DMS 273 (cell line): Measurements from ENCODE around the gene C19orf85.
A peak's percentile ranks its signal among the peaks of the same experiment; 100 is the strongest.
"Not testable (repeated sequence)": the region's sequence is repeated elsewhere in the genome, so short reads cannot be mapped to it uniquely, and the experiment has no call there.

Experiments used
- DNase-seq: peaks from one replicate; lab custom pipeline; 2025; ENCODE audit not compliant: unreplicated experiment; lab: John Stamatoyannopoulos, UW

The C19orf85 gene

DNA sequence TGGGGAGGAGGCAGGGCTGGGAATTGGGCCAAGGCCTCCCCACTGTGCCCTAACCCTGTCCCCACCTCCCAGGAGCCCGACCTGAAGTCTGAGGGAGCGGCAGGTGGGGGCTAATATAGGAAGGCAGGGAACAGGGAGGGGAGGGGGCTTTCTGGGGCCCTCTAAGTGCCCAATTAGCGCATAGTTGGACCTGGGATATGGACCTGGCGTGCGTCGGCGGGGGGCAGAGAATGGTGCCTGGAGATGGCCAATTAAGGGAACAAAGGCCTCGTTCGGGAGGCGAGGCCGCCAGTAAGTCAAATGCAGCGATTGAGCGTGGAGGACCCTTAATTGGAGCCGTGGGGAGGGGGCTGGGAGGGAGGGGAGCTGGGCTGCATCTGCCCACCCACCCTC lies at the start of gene C19orf85:
TSS of gene C19orf85 (minus strand) at position 90 of the 393 bp plus-strand sequence. CDS start 197 bp downstream, outside the sequence.
- no peak for DNase-seq

DNA sequence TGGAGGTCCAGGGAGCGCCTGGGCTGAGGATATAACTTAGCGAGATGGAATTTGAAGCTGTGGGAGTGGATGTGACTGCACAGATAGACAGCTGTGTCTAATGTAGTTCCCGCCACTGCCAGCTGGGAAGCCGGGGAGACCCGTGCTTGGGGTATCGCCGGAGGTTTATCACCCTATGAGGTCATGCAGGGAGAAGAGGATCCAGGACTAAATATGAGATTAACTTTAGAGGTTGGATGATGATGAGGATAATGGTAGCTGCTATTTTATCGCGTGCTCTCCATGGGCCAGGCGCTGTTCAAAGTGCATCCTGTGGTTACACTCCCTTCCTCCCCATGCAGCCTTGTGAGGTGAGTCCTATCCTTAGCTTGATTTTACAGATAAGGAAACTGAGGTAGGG lies 43.6 kb upstream of the C19orf85 start:
- no peak for DNase-seq

GRCh38 chr19:55504981-55505380 lies 40.4 kb upstream of the C19orf85 start:
- DNase-seq = no peak

- DNase-seq = no peak
Measured at GRCh38 chr19:55504252-55504603, 39.7 kb upstream of the C19orf85 start.

DNA sequence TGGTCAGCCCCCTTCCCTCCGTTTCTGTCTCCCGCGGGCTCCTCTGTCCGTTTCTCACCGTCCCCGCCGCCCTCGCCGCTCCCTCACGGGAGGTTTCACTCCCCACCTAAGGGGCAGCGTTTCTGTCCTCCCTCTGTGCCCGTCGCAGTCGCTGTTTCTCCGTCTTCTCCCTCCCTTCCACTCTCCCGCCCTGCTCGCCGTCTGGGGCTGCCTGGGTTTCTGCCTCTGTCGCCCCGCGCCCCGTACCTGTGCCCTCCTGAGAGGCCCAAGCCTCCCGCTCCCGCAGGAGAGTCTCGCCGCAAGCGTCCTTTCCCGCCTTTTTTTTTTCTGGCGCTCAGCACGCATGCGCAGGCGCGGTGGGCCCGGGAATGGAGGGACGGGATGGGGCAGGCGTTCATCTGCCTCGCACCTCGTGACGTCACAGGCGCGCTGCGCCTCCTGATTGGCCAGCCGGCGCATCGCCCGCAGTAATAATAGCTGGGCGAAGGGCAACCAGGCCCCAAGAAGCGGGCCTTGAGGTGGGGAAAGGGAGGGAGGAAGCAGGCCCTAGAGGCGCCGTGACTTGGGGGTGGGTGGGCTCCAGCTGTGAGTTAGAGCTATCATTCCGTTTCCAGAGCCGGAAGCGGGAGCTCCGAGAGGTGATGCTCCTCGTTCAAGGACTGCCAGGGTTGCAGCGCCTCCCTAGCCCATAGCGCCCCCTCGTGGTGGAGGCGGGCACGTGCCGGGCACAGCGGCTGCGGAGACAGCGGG lies 39.1 kb upstream of the C19orf85 start:
- peak; percentile 98 for DNase-seq

DNA sequence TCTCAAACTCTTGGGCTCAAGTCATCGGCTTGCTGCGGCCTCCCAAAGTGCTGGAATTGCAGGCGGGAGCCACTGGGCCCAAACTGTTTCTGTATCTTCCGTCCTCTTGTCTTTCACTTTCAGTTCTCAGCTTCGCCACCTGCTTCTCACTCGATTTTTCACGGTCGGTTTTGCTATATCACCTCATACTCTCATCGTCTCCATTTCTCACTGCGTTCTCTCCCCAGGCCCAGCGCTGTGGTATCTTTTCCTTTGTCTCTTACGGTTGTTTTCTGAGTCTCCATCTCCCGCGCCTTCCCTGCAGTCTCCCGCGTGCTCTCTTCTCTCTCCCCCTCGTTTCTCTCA lies 38.6 kb upstream of the C19orf85 start:
- DNase-seq = no peak

DNA sequence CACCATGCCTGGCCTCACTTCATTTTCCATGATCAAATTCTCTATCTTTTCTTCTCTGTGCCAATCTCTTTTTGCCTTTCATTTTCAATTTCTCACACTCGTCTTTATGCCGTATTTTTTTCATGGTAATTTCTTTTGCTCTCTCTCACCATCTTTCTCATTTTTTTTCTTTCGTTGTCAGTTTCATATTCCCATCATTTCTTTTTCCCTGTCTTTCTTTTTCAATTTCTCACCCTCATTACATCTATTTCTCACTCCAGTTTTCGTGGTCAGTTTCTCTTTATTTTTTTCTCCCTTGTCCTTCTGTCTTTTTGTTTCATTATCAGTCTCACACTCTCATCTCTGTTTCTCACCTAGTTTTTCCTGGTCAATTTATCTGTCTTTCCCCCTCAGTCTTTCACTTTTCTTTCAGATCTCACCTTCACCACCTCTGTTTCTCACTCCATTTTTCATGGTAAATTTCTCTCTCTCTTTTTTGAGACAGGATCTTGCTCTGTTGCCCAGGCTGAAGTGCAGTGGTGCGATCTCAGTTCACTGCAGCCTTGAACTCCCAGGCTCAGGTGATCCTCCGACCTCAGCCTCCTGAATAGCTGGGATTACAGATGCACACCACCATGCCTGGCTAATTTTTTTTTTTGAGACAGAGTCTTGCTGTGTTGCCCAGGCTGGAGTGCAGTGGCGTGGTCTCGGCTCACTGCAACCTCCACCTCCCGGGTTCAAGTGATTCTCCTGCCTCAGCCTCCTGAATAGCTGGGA lies 37.8 kb upstream of the C19orf85 start:
- DNase-seq = no peak

GRCh38 chr19:55500368-55500952 lies 35.9 kb upstream of the C19orf85 start:
- DNase-seq = no peak

GRCh38 chr19:55498246-55498840 lies 33.8 kb upstream of the C19orf85 start:
- DNase-seq = no peak

- no peak for DNase-seq
Measured at GRCh38 chr19:55497763-55498162, 33.2 kb upstream of the C19orf85 start.

DNA sequence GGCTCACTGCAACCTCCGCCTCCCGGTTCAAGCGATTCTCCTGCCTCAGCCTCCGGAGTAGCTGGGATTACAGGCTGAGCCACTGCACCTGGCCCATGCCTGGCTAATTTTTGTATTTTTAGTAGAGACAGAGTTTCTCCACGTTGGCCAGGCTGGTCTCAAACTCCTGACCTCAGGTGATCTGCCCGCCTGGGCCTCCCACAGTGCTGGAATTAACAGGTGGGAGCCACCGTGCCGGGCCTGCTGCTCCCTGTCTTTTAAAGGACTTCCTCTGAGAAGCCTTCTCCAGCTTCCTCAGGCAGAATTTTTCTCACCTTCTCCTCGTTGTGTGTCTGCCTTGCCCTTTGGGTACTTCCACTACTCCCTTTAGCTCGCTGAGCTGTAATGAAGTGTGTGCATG lies 32.3 kb upstream of the C19orf85 start:
- not testable (repeated sequence) for DNase-seq

DNA sequence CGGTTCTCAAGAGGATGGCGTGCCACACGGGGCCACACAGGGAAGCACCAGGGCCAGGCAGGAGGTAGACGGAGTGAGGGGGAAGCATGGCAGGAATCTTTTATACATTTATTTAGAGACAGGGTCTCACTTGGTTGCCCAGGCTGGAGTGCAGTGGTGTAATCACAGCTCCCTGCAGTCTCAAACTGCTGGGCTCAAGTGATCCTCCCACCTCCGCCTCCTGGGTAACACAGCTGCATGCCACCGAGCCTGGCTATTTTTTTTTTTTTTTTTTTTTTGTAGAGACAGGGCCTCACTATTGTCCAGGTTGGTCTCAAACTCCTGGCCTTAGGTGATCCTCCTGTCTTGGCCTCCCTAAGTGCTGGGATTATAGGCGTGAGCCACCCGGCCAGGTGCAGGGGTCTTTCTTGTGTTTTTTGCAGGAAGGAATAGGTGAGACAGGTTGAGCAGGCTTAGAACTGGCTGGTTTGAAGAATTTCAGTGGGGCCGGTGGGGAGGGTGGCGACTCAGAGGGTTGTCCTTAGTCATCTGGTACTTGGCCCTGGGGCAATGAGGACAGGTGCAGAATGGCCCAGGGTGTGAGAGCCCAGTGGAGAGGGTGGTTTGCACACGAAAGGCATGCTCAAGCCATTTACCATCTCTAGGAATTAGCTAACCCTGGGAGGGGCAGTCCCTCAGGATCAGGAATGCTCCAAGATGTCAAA lies 31.2 kb upstream of the C19orf85 start:
- no peak for DNase-seq

- no peak for DNase-seq
Measured at GRCh38 chr19:55494172-55494761, 29.7 kb upstream of the C19orf85 start.

DNA sequence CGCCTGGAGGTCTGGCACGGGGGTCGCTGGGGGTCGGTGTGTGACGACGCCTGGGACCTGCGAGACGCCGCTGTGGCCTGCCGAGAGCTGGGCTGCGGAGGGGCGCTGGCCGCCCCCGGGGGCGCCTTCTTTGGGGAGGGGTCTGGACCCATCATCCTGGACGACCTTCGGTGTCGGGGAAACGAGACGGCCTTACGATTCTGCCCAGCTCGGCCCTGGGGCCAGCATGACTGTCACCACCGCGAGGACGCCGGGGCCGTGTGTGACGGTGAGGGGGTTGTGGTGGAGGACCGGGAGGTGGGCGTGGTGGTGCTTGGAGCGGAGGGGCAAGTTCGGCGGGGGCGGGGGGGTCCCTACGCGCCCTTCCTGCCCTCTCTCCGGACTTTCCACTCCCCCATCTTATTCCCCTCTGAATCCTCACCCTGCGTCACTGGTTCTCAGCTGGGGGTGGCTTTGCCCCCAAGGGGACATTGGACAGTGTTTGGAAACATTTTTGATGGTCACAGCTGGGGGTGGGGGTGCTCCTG lies 29.2 kb upstream of the C19orf85 start:
- DNase-seq = no peak

DNA sequence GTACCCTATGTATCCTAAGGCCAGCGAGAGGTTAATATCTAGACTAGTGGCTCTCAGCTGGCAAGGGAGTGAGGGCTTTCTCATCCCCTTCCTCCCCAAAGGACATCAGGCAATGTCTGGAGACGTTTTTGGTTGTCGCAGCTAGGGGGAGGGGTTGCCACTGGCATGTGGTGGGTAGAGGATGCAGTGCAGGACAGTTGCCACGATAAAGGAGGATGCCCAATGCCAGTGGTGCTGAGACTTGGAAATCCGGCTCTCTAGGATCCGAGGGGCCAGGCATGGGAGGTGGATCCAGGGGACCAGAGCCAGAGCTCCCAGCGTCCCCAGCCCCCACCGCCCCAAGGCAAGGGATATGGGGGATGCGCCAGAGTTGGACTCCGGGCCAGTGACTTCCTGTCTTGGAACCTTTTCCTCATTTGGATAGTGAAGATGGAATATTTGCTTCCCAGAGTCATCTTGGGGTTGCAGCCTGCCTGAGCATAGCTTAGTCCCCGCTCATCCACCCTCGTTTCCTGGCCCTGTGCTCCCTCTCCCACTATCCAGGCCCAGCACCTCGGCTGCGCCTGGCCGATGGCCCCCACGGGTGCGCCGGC lies 28.6 kb upstream of the C19orf85 start:
- no peak for DNase-seq

- DNase-seq = peak; percentile 44
Measured at GRCh38 chr19:55492362-55492944, 27.9 kb upstream of the C19orf85 start.

DNA sequence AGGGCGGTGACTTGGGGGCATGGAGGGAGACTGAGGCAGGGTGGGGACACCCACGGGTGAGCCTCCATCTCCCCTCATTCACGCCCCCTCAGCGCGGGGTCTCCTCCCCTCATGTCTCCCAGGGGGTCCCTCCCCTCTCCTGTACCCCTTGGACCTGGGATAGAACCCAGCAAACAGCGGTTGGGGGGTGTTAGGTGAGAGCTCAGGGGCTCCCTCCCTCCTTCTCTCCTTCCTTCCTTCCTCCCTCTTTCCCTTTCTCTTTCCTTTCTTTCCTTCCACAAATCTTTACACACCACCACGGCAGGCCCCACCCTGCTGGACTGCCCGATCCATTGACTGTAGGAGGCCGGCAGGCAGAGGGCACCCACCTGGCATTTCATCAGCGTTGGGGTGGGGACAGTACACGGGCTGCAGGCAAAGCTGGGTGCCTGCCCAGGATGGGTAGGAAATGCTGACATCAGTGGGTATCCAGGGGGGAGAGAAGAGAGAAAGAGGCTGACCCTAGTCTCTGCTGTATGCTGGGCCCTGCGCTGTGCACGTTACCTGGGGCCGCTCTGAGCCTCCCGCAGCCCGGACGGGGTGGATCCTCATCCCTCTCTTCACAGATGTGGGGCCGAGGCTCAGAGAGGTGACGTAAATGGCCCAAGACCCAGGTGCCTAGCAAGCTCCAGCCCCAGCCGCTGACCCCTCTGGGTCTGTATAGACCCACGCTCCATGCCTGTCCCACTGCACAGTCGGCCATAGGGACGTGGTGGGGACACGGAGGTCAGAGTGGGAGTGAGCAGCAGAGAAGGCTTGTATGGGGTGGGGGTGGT lies 27.2 kb upstream of the C19orf85 start:
- no peak for DNase-seq

DNA sequence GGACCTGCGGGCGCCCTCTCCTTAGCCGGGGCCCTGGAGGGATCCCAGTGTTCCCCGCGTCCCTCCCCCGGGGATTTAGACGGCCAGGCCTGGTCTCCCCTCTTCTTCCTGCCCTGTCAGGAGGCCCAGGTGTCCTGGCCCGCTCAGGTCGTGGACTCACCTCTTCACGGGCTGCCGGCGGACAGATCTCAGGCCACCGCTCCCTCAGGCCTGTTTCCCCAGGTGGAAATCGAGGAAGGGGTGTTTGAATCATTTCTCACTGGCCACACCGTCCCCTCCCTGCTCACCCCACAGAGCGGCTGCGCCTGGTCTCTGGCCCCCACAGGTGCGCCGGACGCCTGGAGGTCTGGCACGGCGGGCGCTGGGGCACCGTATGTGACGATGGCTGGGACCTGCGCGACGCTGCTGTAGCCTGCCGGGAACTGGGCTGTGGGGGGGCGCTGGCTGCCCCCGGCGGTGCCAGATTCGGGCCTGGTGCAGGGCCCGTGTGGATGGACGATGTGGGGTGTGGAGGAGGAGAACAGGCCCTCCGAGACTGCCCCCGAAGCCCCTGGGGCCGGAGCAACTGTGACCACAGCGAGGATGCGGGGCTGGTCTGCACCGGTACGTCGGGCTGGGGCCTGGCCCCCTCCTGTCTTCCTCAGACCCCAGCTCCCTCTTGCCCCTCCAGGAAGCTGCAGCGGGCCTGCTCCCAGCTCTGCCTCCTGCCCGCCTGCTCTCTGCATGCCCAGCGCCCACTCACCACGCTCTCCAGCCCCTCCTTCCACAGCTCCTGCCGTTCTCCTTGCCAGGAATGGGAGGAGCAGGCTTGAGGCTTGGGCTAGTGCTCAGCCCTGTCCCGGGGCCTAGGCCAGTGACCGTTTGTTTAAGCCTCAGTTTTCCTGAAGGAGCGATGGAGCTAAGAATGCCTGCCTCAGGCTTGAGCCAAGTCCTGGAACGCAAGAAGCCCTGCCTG lies 26.2 kb upstream of the C19orf85 start:
- no peak for DNase-seq
